ENCODE data around the gene RAB1A. TPM values are rescaled to one million over a fixed set of nuclear protein-coding genes. Genes with fewer than 3 reads are reported as not detected.
A peak's percentile ranks its signal among the peaks of the same experiment; 100 is the strongest.
"Not testable (repeated sequence)": the region's sequence is repeated elsewhere in the genome, so short reads cannot be mapped to it uniquely, and the experiment has no call there.

RAB1A gene
- total and polyA plus RNA-seq, 7 donors, result 61.9 to 209 (median 88.1) TPM

DNA sequence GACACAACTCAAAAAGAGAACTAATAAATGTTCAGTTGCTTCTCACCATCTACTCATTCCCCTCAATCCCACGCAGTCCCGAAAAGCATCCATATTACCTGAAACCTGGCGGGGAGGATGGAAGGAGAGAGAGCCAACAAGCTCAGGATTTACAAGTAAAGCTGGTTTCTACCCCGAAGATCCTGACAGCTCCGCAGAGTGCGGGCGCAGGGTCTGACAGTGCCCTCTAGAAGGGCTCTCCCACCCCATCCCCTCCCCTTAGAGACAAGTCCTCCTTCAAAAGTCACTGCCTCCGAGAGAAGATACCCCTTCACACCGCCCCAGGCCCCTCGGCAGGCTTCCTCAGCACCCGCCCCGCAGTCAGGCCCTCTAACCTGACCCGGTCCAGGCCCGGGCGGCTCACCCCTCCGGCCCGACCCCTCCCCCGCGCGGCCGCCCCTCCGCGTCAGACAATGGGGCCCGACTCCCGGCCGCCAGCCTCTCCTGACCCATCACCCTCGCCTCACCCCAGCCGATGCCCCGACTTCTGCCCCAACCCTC, 550 bp downstream of the RAB1A start:
- H3K9me3 ChIP-seq, result no peaks in the 10 kb centered on the region
- TF ChIP-seq POLR2AphosphoS5 (IDR thresholded peaks at IDR 0.05) (no peak), POLR2A (IDR thresholded peaks at IDR 0.05) (no peak), EP300 (IDR thresholded peaks at IDR 0.05) (no peak), CTCF (IDR thresholded peaks at IDR 0.05) (no peak)
- H3K36me3 ChIP-seq, result no peaks in the 10 kb centered on the region
- peak overlapping the region; percentile 59 to 94 (median 89) for H3K4me3 ChIP-seq
- intact Hi-C loops (cut with DNase I), result loop anchor here (5.0 kb wide), 2 partner anchors 42 to 72 kb away; partner anchors contain the start of gene CEP68
- 0 to 1% methylated on average over 29 of the region's 29 CpGs for WGBS, 2 donors
- no peaks in the 10 kb centered on the region for H3K27me3 ChIP-seq
- H3K27ac ChIP-seq, result peak overlapping the region; percentile 95 to 99 (median 98)
- H3K4me1 ChIP-seq, result peaks cover 0 to 52% (median 46%) of the 10 kb centered on the region in 4 donors
- peak; percentile 82 for DNase-seq

GRCh38 chr2:65128297-65129190, 1.4 kb downstream of the RAB1A start:
- Histone ChIP-seq H3K4me1 (peaks cover 0 to 59% (median 50%) of the 10 kb centered on the region in 4 donors), H3K27me3 (no peaks in the 10 kb centered on the region), H3K27ac (peak overlapping the region; percentile 95 to 99 (median 98)), H3K36me3 (no peaks in the 10 kb centered on the region), H3K4me3 (peak overlapping the region; percentile 59 to 94 (median 89)), H3K9me3 (no peaks in the 10 kb centered on the region)
- intact Hi-C loops (cut with DNase I), result loop anchor here (5.0 kb wide), 2 partner anchors 41 to 71 kb away; partner anchors contain the start of gene CEP68
- no peak for DNase-seq
- WGBS, 2 donors, result 5 to 13% methylated on average over 8 of the region's 8 CpGs
- no peak for TF ChIP-seq EP300 (IDR thresholded peaks at IDR 0.05)
- TF ChIP-seq POLR2AphosphoS5 (IDR thresholded peaks at IDR 0.05), result peak; percentile 19 to 58 (median 34)

DNA sequence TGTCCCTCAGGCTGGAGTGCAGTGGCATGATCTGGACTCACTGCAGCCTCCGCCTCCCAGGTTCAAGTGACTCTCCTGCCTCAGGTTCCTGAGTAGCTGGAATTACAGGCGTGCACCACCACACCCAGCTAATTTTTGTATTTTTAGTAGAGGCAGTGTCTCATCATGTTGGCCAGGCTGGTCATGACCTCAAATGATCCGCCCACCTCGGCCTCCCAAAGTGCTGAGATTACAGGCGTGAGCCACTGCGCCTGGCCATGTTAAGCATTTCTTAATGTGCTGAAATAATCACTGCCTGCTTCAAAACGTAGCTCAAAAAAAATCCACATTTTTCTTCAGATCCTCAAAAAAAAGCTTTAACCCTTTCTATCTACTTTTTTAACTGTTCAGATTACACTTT, 4.4 kb downstream of the RAB1A start:
- WGBS, 2 donors, result 45 to 72% methylated on average over 7 of the region's 7 CpGs
- H3K9me3 ChIP-seq, H3K36me3 ChIP-seq, H3K4me3 ChIP-seq, DNase-seq, H3K27me3 ChIP-seq: not testable (repeated sequence)
- peaks cover 0 to 68% (median 58%) of the 10 kb centered on the region in 4 donors for H3K4me1 ChIP-seq
- peak overlapping the region in 1 of 4 donors; percentile 47 for H3K27ac ChIP-seq
- intact Hi-C loops (cut with DNase I), result loop anchor here (5.0 kb wide), 2 partner anchors 38 to 68 kb away; partner anchors contain the start of gene CEP68

DNA sequence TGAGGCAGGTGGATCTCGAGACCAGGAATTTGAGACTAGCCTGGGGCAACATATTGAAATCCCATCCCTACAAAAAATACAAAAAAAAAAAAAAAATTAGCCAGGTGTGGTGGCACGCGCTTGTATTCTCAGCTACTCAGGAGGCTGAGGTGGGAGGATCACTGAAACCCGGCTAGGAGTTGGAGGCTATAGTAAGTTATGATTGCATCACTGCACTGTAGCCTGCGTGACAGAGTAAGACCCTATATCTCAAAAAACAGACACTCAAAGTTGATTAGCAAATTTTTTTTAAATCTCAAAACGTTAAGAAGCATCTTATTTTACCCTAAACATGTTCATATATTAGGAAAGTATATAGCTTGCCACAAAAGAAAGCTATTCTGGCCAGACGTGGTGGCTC, 7.6 kb downstream of the RAB1A start:
- Histone ChIP-seq H3K9me3 (no peaks in the 10 kb centered on the region), H3K4me3 (no peak overlapping the region), H3K4me1 (peaks cover 0 to 70% (median 58%) of the 10 kb centered on the region in 4 donors), H3K27ac (no peak overlapping the region), H3K27me3 (no peaks in the 10 kb centered on the region), H3K36me3 (no peaks in the 10 kb centered on the region)
- no peak for TF ChIP-seq POLR2A (IDR thresholded peaks at IDR 0.05)
- TF ChIP-seq CTCF (IDR thresholded peaks at IDR 0.05), result no peak
- no peak for TF ChIP-seq EP300 (IDR thresholded peaks at IDR 0.05)
- TF ChIP-seq POLR2AphosphoS5 (IDR thresholded peaks at IDR 0.05), result no peak
- intact Hi-C loops (cut with DNase I), result no loop called here
- WGBS, 2 donors, result 76 to 88% methylated on average over 7 of the region's 7 CpGs
- no peak for DNase-seq

DNA sequence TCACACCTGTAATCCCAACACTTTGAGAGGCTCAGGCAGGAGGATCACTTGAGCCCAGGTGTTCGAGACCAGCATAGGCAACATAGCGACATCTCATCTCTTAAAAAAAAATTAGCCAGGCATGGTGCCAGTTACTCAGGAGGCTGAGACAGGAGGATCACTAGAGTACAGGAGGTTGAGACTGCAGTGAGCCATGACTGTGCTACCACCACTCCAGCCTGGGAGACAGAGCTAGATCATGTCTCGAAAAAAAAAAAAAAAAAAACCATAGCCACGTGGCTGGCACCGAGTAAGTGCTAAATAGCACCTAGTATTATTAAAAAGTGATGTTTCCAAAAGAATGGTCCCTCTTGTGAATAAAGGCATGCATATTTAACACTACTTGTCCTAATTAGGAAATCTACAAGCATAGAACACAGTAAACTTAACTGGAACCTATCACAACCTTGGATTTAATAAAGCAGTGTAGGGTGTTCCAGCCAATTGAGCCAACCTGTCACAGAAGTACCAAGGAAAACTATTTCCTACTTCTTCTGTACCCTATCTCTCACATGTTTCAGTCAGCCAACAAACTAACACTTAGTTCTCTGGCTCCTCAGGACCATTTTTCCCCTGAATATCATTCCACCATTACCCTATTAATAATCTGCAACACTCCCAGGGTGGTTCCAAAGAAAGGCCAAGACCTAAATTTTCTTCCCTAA, 8.8 kb downstream of the RAB1A start:
- peaks cover 0 to 65% (median 52%) of the 10 kb centered on the region in 4 donors for H3K4me1 ChIP-seq
- WGBS, 2 donors, result 63 to 91% methylated on average over 5 of the region's 5 CpGs
- no peak overlapping the region for H3K4me3 ChIP-seq
- H3K9me3 ChIP-seq, result no peaks in the 10 kb centered on the region
- intact Hi-C loops (cut with DNase I), result no loop called here
- no peak for DNase-seq
- TF ChIP-seq CTCF (IDR thresholded peaks at IDR 0.05) (no peak), EP300 (IDR thresholded peaks at IDR 0.05) (no peak), POLR2AphosphoS5 (IDR thresholded peaks at IDR 0.05) (no peak), POLR2A (IDR thresholded peaks at IDR 0.05) (no peak)
- no peaks in the 10 kb centered on the region for H3K27me3 ChIP-seq
- H3K27ac ChIP-seq, result peak overlapping the region in 2 of 4 donors; percentile 7 to 31
- no peaks in the 10 kb centered on the region for H3K36me3 ChIP-seq

All from sigmoid colon (tissue), 7 donors.